GM19193 (cell line): ENCODE data around the gene RCBTB2.

Experiments
- POLR2A ChIP-seq: IDR thresholded peaks from 4 replicates; pipeline ENCODE4 v1.6.1; 2011; ENCODE audit not compliant: insufficient read depth, insufficient read length; ENCODE audit errors: extremely low read depth

Gene RCBTB2

GRCh38 chr13:48569104-48569666 lies 36.3 kb upstream of the RCBTB2 start:
- no peak for TF ChIP-seq POLR2A

- no peak for TF ChIP-seq POLR2A
These were observed 35.7 kb upstream of the RCBTB2 start for GRCh38 chr13:48568370-48569103.

GRCh38 chr13:48567515-48568369 lies 34.9 kb upstream of the RCBTB2 start:
- no peak for TF ChIP-seq POLR2A

- TF ChIP-seq POLR2A = no peak
These were observed 31.2 kb upstream of the RCBTB2 start for GRCh38 chr13:48564056-48564455.

- TF ChIP-seq POLR2A = no peak
These were observed 30.7 kb upstream of the RCBTB2 start for GRCh38 chr13:48563626-48564025.

GRCh38 chr13:48562296-48563066 lies 29.6 kb upstream of the RCBTB2 start:
- no peak for TF ChIP-seq POLR2A

- TF ChIP-seq POLR2A = no peak
These were observed 28.8 kb upstream of the RCBTB2 start for GRCh38 chr13:48561466-48562235.

GRCh38 chr13:48560657-48561337 lies 27.9 kb upstream of the RCBTB2 start:
- no peak for TF ChIP-seq POLR2A

GRCh38 chr13:48559638-48560320 lies 26.9 kb upstream of the RCBTB2 start:
- TF ChIP-seq POLR2A = no peak

GRCh38 chr13:48556817-48557216 lies 23.9 kb upstream of the RCBTB2 start:
- no peak for TF ChIP-seq POLR2A

GRCh38 chr13:48555441-48555840 lies 22.6 kb upstream of the RCBTB2 start:
- TF ChIP-seq POLR2A = no peak

GRCh38 chr13:48551329-48551728 lies 18.4 kb upstream of the RCBTB2 start:
- no peak for TF ChIP-seq POLR2A

- TF ChIP-seq POLR2A = no peak
These were observed 16.8 kb upstream of the RCBTB2 start for GRCh38 chr13:48549658-48550057.
